GM19467 (cell line): ENCODE data around the gene OR13J1.
"Not testable (repeated sequence)": the region's sequence is repeated elsewhere in the genome, so short reads cannot be mapped to it uniquely, and the experiment has no call there.

ENCODE experiments used
- ATAC-seq: cut with Tn5 transposase; IDR thresholded peaks from one replicate; pipeline ENCODE4 v1.9.1; 2021; ENCODE audit warnings: mild to moderate bottlenecking, moderate library complexity; ENCODE audit not compliant: unreplicated experiment

The OR13J1 gene

GRCh38 chr9:35870351-35870923 is at the start of gene OR13J1:
TSS of gene OR13J1 (minus strand) at chr9:35870401. CDS start at chr9:35870401, 0 bp downstream.
- no peak for ATAC-seq

DNA sequence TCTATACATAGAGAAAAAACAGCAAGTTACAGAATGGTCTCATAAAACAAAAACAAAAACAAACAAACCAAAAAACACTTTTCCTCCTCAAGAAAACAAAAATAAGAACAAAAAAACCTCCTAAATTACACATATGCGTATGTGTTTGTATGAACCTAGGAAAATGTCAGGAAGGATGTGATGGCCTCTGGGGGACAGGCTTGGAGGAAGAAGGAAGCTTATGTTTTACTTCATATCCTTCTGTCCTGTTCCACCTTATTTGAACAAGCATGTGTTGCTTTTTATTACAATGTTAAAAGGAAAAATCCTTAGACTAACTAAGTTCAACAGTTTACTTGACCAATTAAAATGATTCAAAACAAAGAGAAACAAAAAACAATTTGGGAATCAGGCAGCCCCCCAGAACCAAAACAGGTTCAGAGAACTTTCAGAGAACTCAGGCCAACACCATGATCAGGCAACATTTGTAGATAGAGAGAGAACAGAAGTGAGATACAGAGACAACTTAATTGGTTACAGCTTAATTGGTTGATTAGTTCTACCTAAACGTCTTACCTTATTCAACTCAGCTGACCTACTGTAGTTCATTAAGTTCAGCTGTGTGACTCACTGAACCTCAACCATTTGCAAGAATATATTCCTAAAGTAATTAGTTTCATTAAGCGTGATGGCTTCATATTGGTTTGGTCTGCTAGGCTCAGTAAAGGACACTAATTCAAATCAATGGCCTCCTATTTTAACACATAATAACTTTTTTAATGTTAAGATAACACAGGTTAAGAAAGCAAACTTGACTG is 49.2 kb upstream of the OR13J1 start:
- ATAC-seq = no peak

GRCh38 chr9:35918780-35919179 is 48.6 kb upstream of the OR13J1 start:
- ATAC-seq = no peak

DNA sequence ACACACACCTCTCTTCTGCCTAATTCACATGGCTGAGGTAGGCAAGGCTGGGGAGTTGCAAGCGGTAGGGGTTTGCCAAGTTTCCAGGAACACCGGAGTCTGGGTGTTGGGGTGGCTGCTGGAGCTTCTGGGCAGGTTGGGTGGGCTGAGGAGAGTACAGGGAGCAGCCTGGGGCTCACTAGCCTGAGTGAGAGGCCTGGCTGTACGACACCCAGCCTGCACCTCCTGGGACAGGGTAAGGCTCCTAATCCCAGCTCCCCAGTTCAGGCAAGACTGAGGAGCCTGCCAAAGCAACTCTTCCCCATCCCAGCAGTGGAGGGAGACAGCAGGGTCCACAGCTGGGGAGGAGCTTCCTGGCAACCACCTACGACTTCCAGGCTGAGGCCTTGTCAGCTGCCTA is 47.1 kb upstream of the OR13J1 start:
- no peak for ATAC-seq

- no peak for ATAC-seq
Observed at GRCh38 chr9:35915681-35916294, 45.6 kb upstream of the OR13J1 start.

DNA sequence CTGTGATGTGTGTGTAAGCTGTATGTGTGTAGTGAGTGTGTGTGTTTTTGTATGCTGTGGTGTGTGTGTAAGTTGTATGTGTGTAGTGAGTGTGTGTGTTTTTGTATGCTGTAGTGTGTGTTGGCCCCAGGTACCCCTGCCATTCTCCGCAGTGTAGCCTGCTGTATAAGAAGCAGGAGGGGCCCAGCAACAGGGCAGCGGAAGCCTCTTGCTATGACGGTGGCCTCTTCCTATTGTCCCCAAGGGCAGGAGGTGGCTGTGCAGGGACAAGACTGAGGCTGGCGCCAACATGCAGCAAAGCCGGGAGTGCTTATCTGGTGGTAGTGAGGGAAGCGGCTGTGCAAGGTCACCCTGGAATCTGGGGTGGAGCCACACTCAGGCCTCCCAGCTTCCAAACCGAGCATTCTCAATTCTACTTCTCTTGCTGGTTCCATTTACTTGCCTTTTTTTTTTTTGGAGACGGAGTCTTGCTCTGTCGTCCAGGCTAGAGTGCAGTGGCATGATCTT is 44.2 kb upstream of the OR13J1 start:
- no peak for ATAC-seq

- not testable (repeated sequence) for ATAC-seq
Observed at GRCh38 chr9:35913429-35913828, 43.2 kb upstream of the OR13J1 start.

DNA sequence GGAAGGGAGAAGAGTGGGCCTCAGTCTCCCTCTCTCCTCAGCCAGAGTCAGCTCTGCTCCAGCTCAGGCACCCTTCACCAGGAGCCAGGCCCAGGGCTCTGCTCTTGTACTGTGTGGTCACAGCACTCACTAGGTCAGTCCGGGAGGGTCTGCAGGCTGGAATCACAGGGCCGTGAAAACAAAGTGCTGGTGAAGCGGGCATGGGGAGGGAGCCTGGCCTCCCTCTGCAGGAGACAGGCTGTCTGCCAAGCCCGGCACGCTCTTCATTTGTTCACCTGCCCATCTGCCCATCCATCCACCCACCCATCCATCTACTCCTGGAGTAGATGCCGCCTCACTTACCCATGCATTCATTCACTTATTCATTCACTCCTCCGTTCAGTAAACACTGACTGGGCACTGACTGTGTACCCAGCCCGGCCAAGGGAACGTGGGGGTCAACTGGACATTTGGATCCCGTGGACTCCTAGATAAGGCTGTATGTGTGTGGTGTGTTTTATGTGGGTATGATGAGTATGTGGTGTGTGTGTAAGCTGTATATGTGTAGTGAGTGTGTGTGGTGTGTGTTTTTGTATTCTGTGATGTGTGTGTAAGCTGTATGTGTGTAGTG is 42.7 kb upstream of the OR13J1 start:
- no peak for ATAC-seq

- no peak for ATAC-seq
Observed at GRCh38 chr9:35911690-35912089, 41.5 kb upstream of the OR13J1 start.

- no peak for ATAC-seq
Observed at GRCh38 chr9:35910613-35911359, 40.6 kb upstream of the OR13J1 start.

DNA sequence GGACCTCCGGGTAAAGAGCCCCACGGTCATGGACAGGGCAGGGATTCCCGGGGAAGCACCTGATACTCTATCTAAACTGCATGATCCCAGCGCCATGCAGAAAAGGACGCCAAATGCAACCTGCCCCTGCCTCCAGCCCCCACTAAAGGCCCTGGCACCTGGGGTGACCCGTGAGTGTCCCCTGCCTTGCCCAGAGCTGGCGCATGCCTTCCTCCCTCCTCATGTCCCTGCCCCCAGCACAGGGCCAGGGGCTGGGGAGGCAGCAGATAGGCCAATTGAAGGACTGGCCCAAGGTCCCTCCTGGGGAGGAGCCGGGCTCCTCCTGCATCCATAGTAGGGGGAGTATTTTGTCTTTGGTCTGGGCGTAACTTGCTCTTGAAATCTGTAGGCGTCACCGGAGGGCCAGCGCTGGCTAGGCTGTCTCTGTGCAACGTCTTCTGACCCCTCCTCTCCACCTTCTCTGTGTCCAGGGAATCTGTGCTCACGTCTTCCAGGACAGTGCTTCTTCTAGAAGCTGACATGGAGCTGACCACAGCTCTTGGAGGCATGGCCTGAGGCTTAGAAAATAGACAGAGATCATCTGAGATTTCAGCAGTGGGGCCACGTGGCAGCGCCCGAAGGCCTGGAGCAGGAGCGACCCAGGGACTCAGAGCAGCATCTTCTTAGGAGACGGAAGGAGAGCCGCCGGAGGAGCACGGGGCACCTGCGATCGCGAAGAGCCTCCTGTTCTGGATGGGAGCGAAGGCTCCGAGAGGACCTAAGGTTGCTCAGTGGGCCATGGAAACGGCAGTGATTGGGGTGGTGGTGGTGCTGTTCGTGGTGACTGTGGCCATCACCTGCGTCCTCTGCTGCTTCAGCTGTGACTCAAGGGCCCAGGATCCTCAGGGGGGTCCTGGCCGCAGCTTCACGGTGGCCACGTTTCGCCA is 39.7 kb upstream of the OR13J1 start:
- no peak for ATAC-seq

- ATAC-seq = no peak
Observed at GRCh38 chr9:35909274-35909673, 39.1 kb upstream of the OR13J1 start, which contains the start of gene SPAAR. TSS of gene SPAAR (plus strand) at chr9:35909490. CDS start at chr9:35910464, 974 bp downstream.

- ATAC-seq = no peak
Observed at GRCh38 chr9:35908504-35909125, 38.4 kb upstream of the OR13J1 start.

- ATAC-seq = no peak
Observed at GRCh38 chr9:35907711-35908503, 37.7 kb upstream of the OR13J1 start.

DNA sequence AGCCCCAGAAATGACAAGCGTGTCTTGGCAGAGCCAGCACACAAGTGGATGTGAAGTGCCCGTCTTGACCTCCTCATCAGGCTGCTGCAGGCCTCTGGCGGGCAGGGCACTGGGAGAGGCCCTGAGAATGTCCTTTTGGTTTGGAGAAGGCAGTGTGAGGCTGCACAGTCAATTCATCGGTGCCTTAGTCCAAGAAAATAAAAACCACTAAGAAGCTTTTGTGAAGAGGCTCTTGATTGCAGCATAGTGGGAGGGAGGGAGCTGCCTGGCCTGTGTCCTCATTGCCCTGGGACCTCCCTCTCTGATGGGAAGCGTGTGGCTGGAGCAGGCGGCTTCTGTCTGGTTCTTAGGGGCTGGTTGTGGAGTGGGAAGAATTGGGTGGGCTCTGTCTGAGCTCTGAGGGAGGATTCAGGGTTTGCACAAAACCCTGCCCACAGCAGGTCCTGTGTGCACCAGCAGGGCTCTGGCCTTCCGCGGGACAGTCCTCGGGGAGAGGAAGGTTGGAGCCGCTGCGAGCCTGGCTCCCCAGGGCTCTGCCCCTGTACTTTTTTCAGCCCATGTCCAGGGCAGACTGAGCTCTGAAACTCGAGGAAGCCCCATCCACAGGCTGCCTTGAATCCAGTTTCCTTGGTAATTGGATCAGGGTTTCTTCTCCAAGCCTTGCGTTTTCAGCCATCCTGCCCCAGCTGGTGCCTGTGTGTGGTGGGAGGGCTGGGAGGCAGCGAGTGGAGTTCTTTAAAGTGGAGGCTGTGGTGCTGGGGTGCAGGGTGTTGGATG is 36.9 kb upstream of the OR13J1 start:
- no peak for ATAC-seq

DNA sequence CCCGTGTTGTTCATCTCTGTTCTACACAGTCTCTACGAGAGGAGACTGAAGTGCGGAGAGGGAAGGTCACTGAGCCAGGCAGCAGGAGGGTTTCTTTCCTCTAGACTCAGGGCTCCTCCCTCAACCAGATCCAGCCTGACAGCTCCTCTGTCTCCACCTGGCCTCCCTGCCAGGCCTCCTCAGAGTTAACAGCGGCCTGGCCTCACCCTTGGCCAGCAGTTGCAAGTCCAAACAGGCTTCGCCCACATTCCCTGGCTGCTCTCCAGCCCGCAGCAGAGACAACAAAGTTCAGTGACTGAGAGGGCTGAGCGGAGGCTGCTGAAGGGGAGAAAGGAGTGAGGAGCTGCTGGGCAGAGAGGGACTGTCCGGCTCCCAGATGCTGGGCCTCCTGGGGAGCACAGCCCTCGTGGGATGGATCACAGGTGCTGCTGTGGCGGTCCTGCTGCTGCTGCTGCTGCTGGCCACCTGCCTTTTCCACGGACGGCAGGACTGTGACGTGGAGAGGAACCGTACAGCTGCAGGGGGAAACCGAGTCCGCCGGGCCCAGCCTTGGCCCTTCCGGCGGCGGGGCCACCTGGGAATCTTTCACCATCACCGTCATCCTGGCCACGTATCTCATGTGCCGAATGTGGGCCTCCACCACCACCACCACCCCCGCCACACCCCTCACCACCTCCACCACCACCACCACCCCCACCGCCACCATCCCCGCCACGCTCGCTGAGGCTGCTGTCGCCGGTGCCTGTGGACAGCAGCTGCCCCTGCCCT is 35.9 kb upstream of the OR13J1 start, which contains the start of gene HRCT1:
TSS of gene HRCT1 (plus strand) at position 291 of the 768 bp plus-strand sequence. CDS start at position 377, 86 bp downstream.
- ATAC-seq = no peak
